Left forelimb (tissue), 1 donor: ENCODE measurements around the gene FMR1.

ENCODE experiments used
- DNase-seq: peaks from one replicate; pipeline ENCODE4 v3.0.0-alpha.2; 2018; ENCODE audit warnings: low spot score

Gene FMR1

GRCh38 chrX:147916375-147916968 is 4.8 kb downstream of the FMR1 start:
- no peak for DNase-seq

- no peak for DNase-seq
These were observed 6.3 kb downstream of the FMR1 start for GRCh38 chrX:147917700-147918695.

GRCh38 chrX:147920161-147920666 is 8.5 kb downstream of the FMR1 start:
- no peak for DNase-seq

GRCh38 chrX:147923605-147924004 is 11.9 kb downstream of the FMR1 start:
- DNase-seq, result no peak

- DNase-seq, result no peak
These were observed 15.5 kb downstream of the FMR1 start for GRCh38 chrX:147927256-147927655.

- DNase-seq, result no peak
These were observed 22.1 kb downstream of the FMR1 start for GRCh38 chrX:147933815-147934214.

- no peak for DNase-seq
These were observed 23.5 kb downstream of the FMR1 start for GRCh38 chrX:147935156-147935758.

GRCh38 chrX:147945286-147945685 is 33.6 kb downstream of the FMR1 start:
- no peak for DNase-seq

- DNase-seq, result no peak
These were observed 36.8 kb downstream of the FMR1 start for GRCh38 chrX:147948531-147948930.

- no peak for DNase-seq
These were observed 38.6 kb downstream of the FMR1 start for GRCh38 chrX:147950352-147950751.

GRCh38 chrX:147953976-147954375 is 42.3 kb downstream of the FMR1 start:
- no peak for DNase-seq

- no peak for DNase-seq
These were observed 45.6 kb downstream of the FMR1 start for GRCh38 chrX:147957291-147957690.

GRCh38 chrX:147958291-147958690 is 46.6 kb downstream of the FMR1 start:
- DNase-seq, result no peak

- DNase-seq, result no peak
These were observed 49.0 kb downstream of the FMR1 start for GRCh38 chrX:147960722-147961121.

GRCh38 chrX:147962476-147962875 is 50.8 kb downstream of the FMR1 start:
- no peak for DNase-seq

GRCh38 chrX:147978931-147979330 is 67.2 kb downstream of the FMR1 start:
- DNase-seq, result no peak

- no peak for DNase-seq
These were observed 69.5 kb downstream of the FMR1 start, which contains the start of gene FMR1NB for GRCh38 chrX:147981038-147981752. FMR1NB (plus strand) TSS chrX:147981337; CDS start chrX:147981403, 66 bp downstream.
